HEK293T (cell line): Measurements from ENCODE around the gene PRKG1.

Experiments
- CTCF ChIA-PET: fragments of 350-600 bp; formaldehyde crosslinking; extraction: SDS; loops from one replicate; lab custom pipeline; 2021; ENCODE audit warnings: antibody characterized with exemption, inconsistent platforms; lab: Yijun Ruan, JAX
- POLR2A ChIA-PET: fragments of 350-600 bp; formaldehyde crosslinking; extraction: SDS; loops from one replicate; lab custom pipeline; 2020; ENCODE audit warnings: antibody characterized with exemption, inconsistent platforms; lab: Yijun Ruan, JAX
- DNase-seq: peaks from one replicate; pipeline ENCODE4 v3.0.0; 2012; ENCODE audit warnings: mixed read lengths; ENCODE audit errors: extremely low spot score
- ARNT ChIP-seq: fragments of 450-650 bp; IDR thresholded peaks from 2 replicates; pipeline ENCODE4 v1.6.1; 2017; ENCODE audit warnings: mild to moderate bottlenecking
- BHLHE40 ChIP-seq: fragments of 450-650 bp; IDR thresholded peaks from 2 replicates; pipeline ENCODE4 v1.6.1; 2016; ENCODE audit warnings: mild to moderate bottlenecking, moderate library complexity, borderline replicate concordance
- CTBP1 ChIP-seq: fragments of 450-650 bp; IDR thresholded peaks from 2 replicates; pipeline ENCODE4 v1.6.1; 2016; ENCODE audit warnings: borderline replicate concordance
- ELF4 ChIP-seq: fragments of 450-650 bp; IDR thresholded peaks from 2 replicates; pipeline ENCODE4 v1.6.1; 2017; ENCODE audit warnings: antibody characterized with exemption
- FOXA1 ChIP-seq: fragments of 450-650 bp; IDR thresholded peaks from 2 replicates; pipeline ENCODE4 v1.6.1; 2016; ENCODE audit warnings: mild to moderate bottlenecking
- FOXK2 ChIP-seq: fragments of 450-650 bp; IDR thresholded peaks from 2 replicates; pipeline ENCODE4 v1.6.1; 2016; ENCODE audit warnings: mild to moderate bottlenecking
- FOXM1 ChIP-seq: fragments of 450-650 bp; IDR thresholded peaks from 2 replicates; pipeline ENCODE4 v1.6.1; 2017; ENCODE audit warnings: mild to moderate bottlenecking, borderline replicate concordance
- HDGF ChIP-seq: fragments of 450-650 bp; IDR thresholded peaks from 2 replicates; pipeline ENCODE4 v1.6.1; 2017; ENCODE audit warnings: antibody characterized with exemption, borderline replicate concordance
- L3MBTL2 ChIP-seq: fragments of 450-650 bp; conservative IDR thresholded peaks from 2 replicates; pipeline ENCODE4 v1.6.1; 2016; ENCODE audit warnings: mild to moderate bottlenecking
- LEF1 ChIP-seq: fragments of 450-650 bp; IDR thresholded peaks from 2 replicates; pipeline ENCODE4 v1.6.1; 2017; ENCODE audit warnings: mild to moderate bottlenecking, borderline replicate concordance
- NFRKB ChIP-seq: fragments of 450-650 bp; IDR thresholded peaks from 2 replicates; pipeline ENCODE4 v1.6.1; 2016; ENCODE audit warnings: mild to moderate bottlenecking, moderate library complexity
- SP1 ChIP-seq: fragments of 450-650 bp; IDR thresholded peaks from 2 replicates; pipeline ENCODE4 v1.6.1; 2017
- SUZ12 ChIP-seq: fragments of 450-650 bp; IDR thresholded peaks from 2 replicates; pipeline ENCODE4 v1.6.1; 2016; ENCODE audit warnings: mild to moderate bottlenecking
- TARDBP ChIP-seq: fragments of 450-650 bp; IDR thresholded peaks from 2 replicates; pipeline ENCODE4 v1.6.1; 2016
- ZNF384 ChIP-seq: fragments of 450-650 bp; IDR thresholded peaks from 2 replicates; pipeline ENCODE4 v1.6.1; 2016
- TF ChIP-seq, protein P1 (sequence below): fragments of 450-650 bp; IDR thresholded peaks from 2 replicates; pipeline ENCODE4 v1.6.1; 2016

PRKG1 gene

GRCh38 chr10:52106011-52106410, 1031.7 kb downstream of the PRKG1 start:
- ChIA-PET CTCF (no interaction called here), POLR2A (no interaction called here)
- DNase-seq = no peak
- TF ChIP-seq ELF4 (no peak), FOXK2 (no peak), ZNF384 (no peak), NFRKB (no peak), FOXA1 (no peak), FOXM1 (no peak), BHLHE40 (no peak), CTBP1 (no peak)

GRCh38 chr10:52106899-52107298, 1032.6 kb downstream of the PRKG1 start:
- ChIA-PET CTCF (no interaction called here), POLR2A (no interaction called here)
- TF ChIP-seq FOXK2 (no peak), FOXM1 (no peak), SUZ12 (no peak), SP1 (no peak), BHLHE40 (no peak), CTBP1 (no peak), ARNT (no peak), L3MBTL2 (no peak), LEF1 (no peak), ZNF384 (no peak), FOXA1 (no peak)
- DNase-seq = peak; percentile 51

GRCh38 chr10:52108236-52108635, 1033.9 kb downstream of the PRKG1 start:
- TF ChIP-seq ARNT = no peak
- TF ChIP-seq L3MBTL2 = no peak
- no peak for TF ChIP-seq TARDBP
- no peak for TF ChIP-seq SUZ12
- no peak for TF ChIP-seq ELF4
- TF ChIP-seq NFRKB = no peak
- no peak for TF ChIP-seq FOXM1
- no peak for TF ChIP-seq LEF1
- TF ChIP-seq, protein P1, sequence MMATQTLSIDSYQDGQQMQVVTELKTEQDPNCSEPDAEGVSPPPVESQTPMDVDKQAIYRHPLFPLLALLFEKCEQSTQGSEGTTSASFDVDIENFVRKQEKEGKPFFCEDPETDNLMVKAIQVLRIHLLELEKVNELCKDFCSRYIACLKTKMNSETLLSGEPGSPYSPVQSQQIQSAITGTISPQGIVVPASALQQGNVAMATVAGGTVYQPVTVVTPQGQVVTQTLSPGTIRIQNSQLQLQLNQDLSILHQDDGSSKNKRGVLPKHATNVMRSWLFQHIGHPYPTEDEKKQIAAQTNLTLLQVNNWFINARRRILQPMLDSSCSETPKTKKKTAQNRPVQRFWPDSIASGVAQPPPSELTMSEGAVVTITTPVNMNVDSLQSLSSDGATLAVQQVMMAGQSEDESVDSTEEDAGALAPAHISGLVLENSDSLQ = no peak
- no peak for TF ChIP-seq BHLHE40
- POLR2A ChIA-PET = no interaction called here
- no peak for DNase-seq
- CTCF ChIA-PET = no interaction called here

GRCh38 chr10:52110576-52110975, 1036.3 kb downstream of the PRKG1 start:
- ChIA-PET POLR2A (no interaction called here), CTCF (no interaction called here)
- TF ChIP-seq SUZ12 (no peak), CTBP1 (no peak), LEF1 (no peak), FOXK2 (no peak), L3MBTL2 (no peak), TARDBP (no peak), ELF4 (no peak)
- TF ChIP-seq, protein P1 = no peak
- DNase-seq = no peak

GRCh38 chr10:52111101-52111891, 1037.0 kb downstream of the PRKG1 start:
- TF ChIP-seq HDGF (no peak), CTBP1 (no peak), SUZ12 (no peak), LEF1 (no peak), BHLHE40 (no peak), ARNT (no peak), TARDBP (no peak), ZNF384 (no peak)
- ChIA-PET POLR2A (no interaction called here), CTCF (no interaction called here)
- no peak for DNase-seq

DNA sequence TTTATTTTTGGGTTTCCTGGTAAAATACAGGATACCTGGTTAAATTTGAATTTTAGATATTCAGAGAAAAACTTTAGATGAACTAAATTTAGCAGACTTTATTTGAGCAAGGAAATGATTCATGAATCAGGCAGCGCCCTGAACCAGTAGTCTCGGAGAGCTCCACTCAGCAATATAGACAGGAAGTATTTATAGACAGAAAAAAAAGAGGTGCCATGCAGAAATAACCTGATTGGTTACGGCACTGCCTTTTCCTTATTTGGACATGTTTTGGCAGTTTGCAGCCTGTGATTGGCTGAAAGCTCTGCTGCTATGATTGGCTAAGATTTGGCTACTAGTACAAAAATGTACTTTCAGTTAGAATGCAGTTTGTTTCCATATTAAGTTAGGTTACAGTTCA, 1041.5 kb downstream of the PRKG1 start:
- no peak for TF ChIP-seq HDGF
- TF ChIP-seq TARDBP = no peak
- TF ChIP-seq FOXM1 = no peak
- TF ChIP-seq, protein P1 = no peak
- no peak for TF ChIP-seq ELF4
- POLR2A ChIA-PET = no interaction called here
- CTCF ChIA-PET = no interaction called here
- no peak for DNase-seq

DNA sequence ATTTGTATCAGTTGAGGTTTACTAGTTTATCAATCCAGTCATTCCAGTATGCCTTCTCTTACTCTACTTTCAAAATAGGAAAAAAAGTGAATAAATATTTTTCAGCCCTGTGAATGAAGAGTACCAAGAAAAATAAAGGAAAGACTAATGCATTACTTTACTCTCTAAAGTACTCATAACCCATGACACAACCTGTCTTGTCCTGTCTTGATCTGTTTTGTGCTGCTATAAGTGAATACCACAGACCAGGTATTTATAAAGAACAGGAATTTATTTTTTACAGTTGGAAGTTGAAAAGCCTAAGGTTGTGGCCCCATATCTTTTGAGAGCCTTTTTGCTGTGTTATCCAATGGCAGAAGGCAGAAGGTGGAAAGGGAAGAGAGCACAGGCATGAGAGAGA, 1045.2 kb downstream of the PRKG1 start:
- TF ChIP-seq NFRKB (no peak), FOXA1 (no peak), FOXK2 (no peak), TARDBP (no peak), LEF1 (no peak), CTBP1 (no peak), ARNT (no peak), ZNF384 (no peak), SP1 (no peak)
- TF ChIP-seq, protein P1 = no peak
- ChIA-PET CTCF (no interaction called here), POLR2A (no interaction called here)
- no peak for DNase-seq
